ENCODE data around the gene DPEP2. TPM values are rescaled to one million over a fixed set of nuclear protein-coding genes. Genes with fewer than 3 reads are reported as not detected.
"Not testable (repeated sequence)": the region's sequence is repeated elsewhere in the genome, so short reads cannot be mapped to it uniquely, and the experiment has no call there.

Gene DPEP2
- total RNA-seq, 2 experiments from 2014 or later = 17.5 to 18.1 TPM

DNA sequence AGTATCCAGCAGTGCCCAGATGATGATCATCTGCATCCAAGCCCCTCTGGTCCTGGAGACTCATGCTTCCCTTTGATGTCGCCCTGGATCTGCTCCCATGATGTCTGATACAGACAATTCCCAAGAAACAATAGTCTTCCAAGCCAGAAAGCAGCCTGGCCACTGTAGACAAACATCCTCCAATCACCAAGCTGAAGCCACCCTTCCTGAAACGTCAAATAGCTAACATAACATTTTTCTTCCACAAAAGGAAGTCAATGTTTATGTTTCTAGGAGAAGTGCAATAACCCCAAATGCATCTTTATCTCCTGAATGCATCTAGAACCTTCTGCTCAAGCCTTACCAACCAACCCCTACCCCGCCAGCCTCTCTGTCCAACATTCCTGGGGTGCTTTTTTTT is 1.2 kb upstream of the DPEP2 start:
- ChIA-PET POLR2A (interaction anchor here (0.9 to 4.0 kb wide), 3 partner anchors 22 to 84 kb away, joined by 3 to 36 read pairs (median 15); partner anchors contain the start of genes DDX28, DUS2, NFATC3 and SLC12A4), CTCF (interaction anchor here (1.4 to 3.5 kb wide), 4 partner anchors 22 to 84 kb away, joined by 3 to 16 read pairs (median 4); partner anchors contain the start of genes DDX28, DUS2 and NFATC3)
- DNase-seq = no peak
- Mint-ChIP-seq H3K9me3 (peaks cover 9% of the 10 kb centered on the region), H3K36me3 (ENCODE audit: low read depth) (peaks cover 12% of the 10 kb centered on the region), H3K4me3 (peak overlapping the region; percentile 69), H3K4me1 (peaks cover 48% of the 10 kb centered on the region), H3K27me3 (no peaks in the 10 kb centered on the region), H3K27ac (peak overlapping the region; percentile 89)

DNA sequence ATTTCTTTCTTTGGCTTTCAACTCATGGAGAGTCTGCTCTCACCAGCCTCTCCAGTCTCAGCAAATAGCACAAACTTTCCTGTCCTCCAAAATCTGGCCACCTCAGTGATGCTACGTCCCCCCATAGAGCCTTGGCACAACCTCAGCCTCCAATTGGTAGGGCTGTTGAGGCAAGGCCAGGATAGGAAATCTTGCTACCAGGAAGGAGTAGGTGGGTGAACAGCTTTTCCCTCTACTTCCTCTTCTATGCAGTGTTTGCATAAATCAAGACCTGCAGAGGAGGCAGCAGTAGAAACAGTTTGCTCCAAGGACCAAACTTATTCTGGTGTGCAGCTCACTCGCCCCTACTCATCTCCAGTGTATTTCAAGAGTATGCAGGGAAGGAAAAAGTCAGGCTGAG is 701 bp upstream of the DPEP2 start:
- peaks cover 12% of the 10 kb centered on the region for H3K36me3 Mint-ChIP-seq (ENCODE audit: low read depth)
- H3K27me3 Mint-ChIP-seq = no peaks in the 10 kb centered on the region
- peaks cover 9% of the 10 kb centered on the region for H3K9me3 Mint-ChIP-seq
- POLR2A ChIA-PET = interaction anchor here (0.9 to 4.0 kb wide), 3 partner anchors 23 to 85 kb away, joined by 3 to 36 read pairs (median 15); partner anchors contain the start of genes DDX28, DUS2, NFATC3 and SLC12A4
- peaks cover 49% of the 10 kb centered on the region for H3K4me1 Mint-ChIP-seq
- CTCF ChIA-PET = interaction anchor here (1.4 to 3.5 kb wide), 3 partner anchors 23 to 85 kb away, joined by 4 to 16 read pairs (median 4); partner anchors contain the start of genes DDX28, DUS2 and NFATC3
- peak overlapping the region; percentile 69 for H3K4me3 Mint-ChIP-seq
- no peak for DNase-seq
- peak overlapping the region; percentile 89 for H3K27ac Mint-ChIP-seq

DNA sequence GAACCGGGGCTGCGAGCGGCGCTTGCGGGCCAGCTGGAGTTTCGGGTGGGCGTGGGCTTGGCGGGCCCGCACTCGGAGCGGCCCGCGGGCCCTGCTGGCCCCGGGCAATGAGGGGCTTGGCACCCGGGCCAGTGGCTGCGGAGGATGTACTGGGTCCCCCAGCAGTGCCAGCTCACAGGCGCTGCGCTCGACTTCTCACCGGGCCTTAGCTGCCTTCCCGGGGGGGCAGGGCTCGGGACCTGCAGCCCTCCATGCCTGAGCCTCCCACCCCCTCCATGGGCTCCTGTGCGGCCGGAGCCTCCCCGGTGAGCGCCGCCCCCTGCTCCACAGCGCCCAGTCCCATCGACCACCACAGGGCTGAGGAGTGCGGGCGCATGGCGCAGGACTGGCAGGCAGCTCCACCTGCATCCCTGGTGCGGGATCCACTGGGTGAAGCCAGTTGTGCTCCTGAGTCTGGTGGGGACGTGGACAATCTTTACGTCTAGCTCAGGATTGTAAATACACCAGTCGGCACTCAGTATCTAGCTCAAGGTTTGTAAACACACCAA is 979 bp downstream of the DPEP2 start:
- Mint-ChIP-seq H3K27ac (peak overlapping the region; percentile 89), H3K4me1 (peaks cover 58% of the 10 kb centered on the region), H3K36me3 (ENCODE audit: low read depth) (peaks cover 12% of the 10 kb centered on the region)
- DNase-seq, H3K4me3 Mint-ChIP-seq, H3K27me3 Mint-ChIP-seq, H3K9me3 Mint-ChIP-seq: not testable (repeated sequence)
- CTCF ChIA-PET = interaction anchor here (0.7 to 3.5 kb wide), 7 partner anchors 10 to 87 kb away, joined by 3 to 16 read pairs (median 4); partner anchors contain the start of genes DDX28, DUS2, LCAT and NFATC3
- POLR2A ChIA-PET = interaction anchor here (0.9 to 4.0 kb wide), 10 partner anchors 14 to 87 kb away, joined by 3 to 36 read pairs (median 6); partner anchors contain the start of genes DDX28, DUS2, NFATC3 and PSMB10

DNA sequence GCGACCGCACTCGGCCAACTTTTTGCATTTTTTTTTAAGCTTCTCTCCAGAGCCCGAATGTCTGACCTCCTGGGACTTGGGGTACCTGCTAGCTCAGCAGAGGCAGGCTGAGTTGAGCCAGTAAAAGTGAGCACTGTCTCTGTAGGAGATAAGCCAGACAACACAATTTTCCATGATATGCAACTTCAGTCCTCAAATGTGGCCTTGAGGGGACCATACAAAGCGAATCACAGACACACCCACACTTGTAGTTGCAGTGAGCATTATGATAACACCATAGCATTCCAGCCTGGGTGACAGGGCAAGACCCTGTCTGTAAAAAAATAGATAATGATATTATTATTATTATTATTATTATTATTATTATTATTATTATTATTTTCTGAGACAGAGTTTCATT is 2.6 kb downstream of the DPEP2 start:
- Mint-ChIP-seq H3K27ac (no peak overlapping the region), H3K27me3 (no peaks in the 10 kb centered on the region), H3K36me3 (ENCODE audit: low read depth) (peaks cover 12% of the 10 kb centered on the region), H3K4me3 (no peak overlapping the region), H3K9me3 (peaks cover 9% of the 10 kb centered on the region), H3K4me1 (peaks cover 66% of the 10 kb centered on the region)
- POLR2A ChIA-PET = interaction anchor here (3.3 kb wide), 1 partner anchor 25 kb away, joined by 27 read pairs; the partner anchor contains the start of genes DDX28 and DUS2
- CTCF ChIA-PET = interaction anchor here (0.6 to 4.7 kb wide), 6 partner anchors 9 to 44 kb away, joined by 3 to 36 read pairs (median 3); no protein-coding TSS in a partner anchor
- no peak for DNase-seq

DNA sequence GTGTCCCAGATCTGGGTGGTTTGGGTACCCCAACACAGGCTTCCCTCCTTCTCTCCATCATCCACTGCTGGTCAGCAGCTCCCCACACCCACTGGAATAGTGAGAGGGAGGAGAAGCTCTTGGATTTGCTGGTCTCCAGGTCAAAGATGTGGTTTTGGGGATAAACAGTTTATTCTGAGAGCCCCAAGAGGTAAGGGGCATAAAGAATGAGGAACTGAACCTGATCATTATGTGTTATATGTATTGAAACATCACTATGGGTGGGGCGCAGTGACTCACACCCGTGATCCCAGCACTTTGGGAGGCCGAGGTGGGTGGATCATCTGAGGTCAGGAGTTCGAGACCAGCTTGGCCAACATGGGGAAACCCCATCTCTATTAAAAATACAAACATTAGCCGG is 3.9 kb downstream of the DPEP2 start:
- no peaks in the 10 kb centered on the region for H3K27me3 Mint-ChIP-seq
- CTCF ChIA-PET = interaction anchor here (0.6 to 4.7 kb wide), 4 partner anchors 10 to 45 kb away, joined by 3 to 36 read pairs (median 6); no protein-coding TSS in a partner anchor
- no peak overlapping the region for H3K4me3 Mint-ChIP-seq
- H3K27ac Mint-ChIP-seq = peak overlapping the region; percentile 81
- H3K4me1 Mint-ChIP-seq = peaks cover 58% of the 10 kb centered on the region
- peak; percentile 28 for DNase-seq
- peaks cover 9% of the 10 kb centered on the region for H3K9me3 Mint-ChIP-seq
- peaks cover 12% of the 10 kb centered on the region for H3K36me3 Mint-ChIP-seq (ENCODE audit: low read depth)
- POLR2A ChIA-PET = interaction anchor here (0.8 to 3.3 kb wide), 5 partner anchors 10 to 59 kb away, joined by 3 to 27 read pairs (median 4); partner anchors contain the start of genes DDX28, DUS2 and PSMB10

DNA sequence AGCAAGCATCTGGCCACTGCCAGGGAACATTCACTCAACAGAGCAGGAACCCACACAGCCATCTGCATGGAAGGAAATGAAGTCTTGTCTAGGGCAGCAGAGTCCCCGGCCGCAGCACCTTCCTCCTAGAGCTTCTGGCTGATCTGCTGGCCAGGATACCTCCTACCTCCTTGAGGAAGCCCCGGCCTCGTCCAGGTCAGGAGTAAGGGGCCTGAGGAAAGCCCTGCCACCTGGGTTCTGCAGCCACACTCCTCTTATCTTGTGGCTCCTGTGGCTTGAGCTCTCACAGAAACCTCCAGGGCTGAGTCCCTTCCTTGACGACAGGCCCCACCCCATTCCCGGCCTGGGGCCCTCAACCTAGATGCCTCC is 5.3 kb downstream of the DPEP2 start:
- Mint-ChIP-seq H3K4me1 (peaks cover 46% of the 10 kb centered on the region), H3K27ac (peak overlapping the region; percentile 97), H3K4me3 (peak overlapping the region; percentile 71)
- not testable (repeated sequence) for H3K9me3 Mint-ChIP-seq; H3K36me3 Mint-ChIP-seq (ENCODE audit: low read depth); H3K27me3 Mint-ChIP-seq
- POLR2A ChIA-PET = interaction anchor here (1.0 to 3.3 kb wide), 6 partner anchors 9 to 69 kb away, joined by 3 to 27 read pairs (median 6); partner anchors contain the start of genes DDX28, DUS2 and PSMB10
- CTCF ChIA-PET = interaction anchor here (1.0 to 4.7 kb wide), 11 partner anchors 10 to 173 kb away, joined by 3 to 36 read pairs (median 4); partner anchors contain the start of genes DDX28 and DUS2
- DNase-seq = peak; percentile 33

DNA sequence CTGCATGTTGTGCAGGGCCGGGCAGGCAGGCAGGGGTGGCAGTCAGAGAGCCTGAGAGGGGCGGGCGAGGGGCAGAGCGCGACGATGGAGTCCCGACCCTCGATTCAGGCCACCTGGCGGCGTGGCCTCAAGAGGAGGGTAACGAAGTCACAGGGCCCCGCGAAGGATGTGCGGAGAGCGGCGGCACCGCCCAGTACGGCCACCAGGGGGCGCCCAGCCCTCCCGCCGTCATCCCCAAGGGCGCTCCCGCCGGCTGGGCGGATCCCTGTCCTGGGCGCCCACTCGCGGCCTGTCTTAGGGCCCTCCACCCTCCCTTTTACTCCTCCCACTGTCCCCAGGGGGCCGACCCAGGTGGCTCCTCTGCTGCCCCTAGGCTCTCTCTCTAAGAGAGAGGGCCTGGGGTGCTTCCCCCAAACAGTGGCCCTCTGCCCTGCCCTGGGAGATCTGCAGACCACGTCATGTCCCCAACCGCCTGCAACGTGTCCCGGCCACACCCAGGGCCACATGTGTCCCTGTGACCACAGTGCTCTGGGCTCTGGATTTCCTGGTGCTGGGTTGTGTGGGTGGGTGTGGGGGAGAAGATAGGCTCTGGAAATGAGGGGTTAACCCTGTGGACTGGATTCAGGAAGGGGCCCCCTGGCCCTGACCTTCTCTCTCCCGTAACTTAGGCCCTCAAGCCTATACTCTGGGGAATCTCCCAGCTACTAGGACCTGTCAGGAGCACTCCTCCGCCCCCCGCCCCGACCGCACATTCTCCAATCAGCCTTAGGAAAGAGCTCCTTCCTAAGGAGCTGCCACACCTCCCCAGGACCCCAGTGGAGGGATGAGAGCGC is 5.9 kb downstream of the DPEP2 start:
- peaks cover 3% of the 10 kb centered on the region for H3K36me3 Mint-ChIP-seq (ENCODE audit: low read depth)
- H3K4me3 Mint-ChIP-seq = peak overlapping the region; percentile 71
- peaks cover 41% of the 10 kb centered on the region for H3K4me1 Mint-ChIP-seq
- peak; percentile 85 for DNase-seq
- peaks cover 3% of the 10 kb centered on the region for H3K9me3 Mint-ChIP-seq
- CTCF ChIA-PET = interaction anchor here (1.0 to 4.7 kb wide), 11 partner anchors 9 to 174 kb away, joined by 3 to 36 read pairs (median 4); partner anchors contain the start of genes DDX28 and DUS2
- no peaks in the 10 kb centered on the region for H3K27me3 Mint-ChIP-seq
- peak overlapping the region; percentile 97 for H3K27ac Mint-ChIP-seq
- POLR2A ChIA-PET = interaction anchor here (1.0 to 3.3 kb wide), 6 partner anchors 9 to 70 kb away, joined by 3 to 27 read pairs (median 6); partner anchors contain the start of genes DDX28, DUS2 and PSMB10

DNA sequence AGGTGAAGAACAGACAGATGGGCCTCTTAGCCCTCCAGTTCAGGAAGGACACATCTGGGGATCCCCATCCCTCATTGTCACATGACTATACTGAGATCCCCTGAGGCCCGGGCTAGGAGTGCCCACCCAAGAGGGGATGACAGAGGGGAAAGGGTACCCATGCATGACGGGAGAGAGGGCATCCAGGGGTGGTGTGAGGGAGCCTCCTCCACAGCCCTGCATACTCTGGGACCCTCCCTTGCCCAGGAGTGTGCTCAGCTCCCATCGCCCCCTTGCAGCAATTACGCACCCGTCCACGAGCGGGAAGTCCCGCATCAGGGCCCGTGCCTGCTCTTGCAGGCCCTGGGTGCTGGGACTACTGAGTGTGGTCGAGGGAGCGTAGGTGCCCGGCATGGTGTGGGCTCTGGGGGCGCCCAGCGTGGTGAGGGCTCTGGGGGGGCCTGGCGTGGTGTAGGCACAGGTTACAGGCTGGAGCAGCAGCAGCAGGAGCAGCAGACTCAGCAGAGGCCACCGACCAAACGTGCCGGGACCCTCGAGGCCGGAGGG is 6.5 kb downstream of the DPEP2 start:
- H3K4me3 Mint-ChIP-seq = no peak overlapping the region
- no peak for DNase-seq
- H3K36me3 Mint-ChIP-seq (ENCODE audit: low read depth) = peaks cover 3% of the 10 kb centered on the region
- no peak overlapping the region for H3K27ac Mint-ChIP-seq
- no peaks in the 10 kb centered on the region for H3K27me3 Mint-ChIP-seq
- peaks cover 44% of the 10 kb centered on the region for H3K4me1 Mint-ChIP-seq
- ChIA-PET CTCF (interaction anchor here (1.3 to 4.7 kb wide), 3 partner anchors 10 to 77 kb away, joined by 3 to 36 read pairs (median 5); no protein-coding TSS in a partner anchor), POLR2A (interaction anchor here (1.2 to 1.4 kb wide), 2 partner anchors 10 to 12 kb away, joined by 4 to 5 read pairs; no protein-coding TSS in a partner anchor)
- H3K9me3 Mint-ChIP-seq = peaks cover 3% of the 10 kb centered on the region

DNA sequence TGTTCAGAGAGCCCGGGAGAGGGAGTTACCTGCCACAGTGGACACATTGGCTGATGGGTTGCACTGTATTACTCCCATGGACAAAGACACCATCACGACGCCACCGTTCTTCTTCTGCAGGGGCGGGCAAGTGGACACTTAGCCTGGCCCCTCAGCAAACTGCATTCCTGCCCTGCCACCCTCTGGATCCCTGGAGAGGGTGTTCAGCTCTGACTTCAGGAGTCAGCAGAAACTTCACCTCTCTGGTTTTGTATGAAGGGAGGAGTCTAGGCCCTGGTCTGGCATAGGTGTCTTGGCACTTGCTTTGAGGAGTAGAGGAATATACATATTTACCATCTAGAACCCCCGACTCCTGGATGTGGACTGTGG is 9.3 kb downstream of the DPEP2 start:
- Mint-ChIP-seq H3K9me3 (no peaks in the 10 kb centered on the region), H3K4me1 (peaks cover 29% of the 10 kb centered on the region), H3K27ac (no peak overlapping the region), H3K27me3 (no peaks in the 10 kb centered on the region), H3K4me3 (no peak overlapping the region), H3K36me3 (ENCODE audit: low read depth) (no peaks in the 10 kb centered on the region)
- CTCF ChIA-PET = interaction anchor here (1.1 kb wide), 1 partner anchor 17 kb away, joined by 3 read pairs; no protein-coding TSS in a partner anchor
- POLR2A ChIA-PET = interaction anchor here (1.5 to 1.9 kb wide), 2 partner anchors 16 to 33 kb away, joined by 3 to 8 read pairs; partner anchors contain the start of genes DDX28 and DUS2
- no peak for DNase-seq

DNA sequence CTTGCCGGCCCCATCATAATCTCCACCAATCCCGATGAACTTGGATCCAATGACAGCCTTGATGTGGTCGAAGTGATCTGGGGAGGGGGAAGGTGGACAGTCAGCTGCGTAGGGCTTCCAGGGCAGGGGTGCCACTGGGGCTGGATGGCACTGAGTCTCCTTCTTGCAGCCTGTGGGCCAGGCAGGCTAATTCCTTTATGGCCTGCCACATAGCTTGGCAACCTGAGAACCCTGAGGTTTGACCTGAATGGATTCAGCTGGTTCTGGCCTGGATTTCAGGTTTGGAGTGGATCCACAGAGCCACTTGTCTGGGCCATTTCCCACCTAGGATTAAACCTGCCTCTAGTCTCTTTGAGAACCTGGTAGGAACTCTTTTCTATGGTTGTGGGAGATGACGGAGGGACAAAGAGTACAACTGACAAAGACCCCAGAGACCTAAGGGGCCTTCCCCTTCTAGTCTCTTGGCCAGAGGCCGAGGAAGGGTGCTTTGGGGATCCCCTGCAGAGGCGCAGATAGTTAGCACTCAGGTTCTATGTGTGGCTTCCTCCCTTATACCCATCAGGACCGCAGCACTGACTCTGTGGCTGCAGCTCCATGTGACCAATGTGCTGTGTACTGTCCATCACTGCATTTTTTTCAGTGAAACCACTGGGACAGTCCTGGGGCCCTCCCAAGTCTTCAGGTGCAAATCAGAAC is 9.8 kb downstream of the DPEP2 start:
- Mint-ChIP-seq H3K27ac (no peak overlapping the region), H3K4me3 (no peak overlapping the region), H3K27me3 (no peaks in the 10 kb centered on the region), H3K9me3 (no peaks in the 10 kb centered on the region), H3K4me1 (peaks cover 31% of the 10 kb centered on the region), H3K36me3 (ENCODE audit: low read depth) (no peaks in the 10 kb centered on the region)
- no peak for DNase-seq
- POLR2A ChIA-PET = interaction anchor here (1.9 kb wide), 1 partner anchor 33 kb away, joined by 8 read pairs; the partner anchor contains the start of genes DDX28 and DUS2
- CTCF ChIA-PET = interaction anchor here (1.3 kb wide), 1 partner anchor 9 kb away, joined by 4 read pairs; the partner anchor contains the start of gene DPEP2

DNA sequence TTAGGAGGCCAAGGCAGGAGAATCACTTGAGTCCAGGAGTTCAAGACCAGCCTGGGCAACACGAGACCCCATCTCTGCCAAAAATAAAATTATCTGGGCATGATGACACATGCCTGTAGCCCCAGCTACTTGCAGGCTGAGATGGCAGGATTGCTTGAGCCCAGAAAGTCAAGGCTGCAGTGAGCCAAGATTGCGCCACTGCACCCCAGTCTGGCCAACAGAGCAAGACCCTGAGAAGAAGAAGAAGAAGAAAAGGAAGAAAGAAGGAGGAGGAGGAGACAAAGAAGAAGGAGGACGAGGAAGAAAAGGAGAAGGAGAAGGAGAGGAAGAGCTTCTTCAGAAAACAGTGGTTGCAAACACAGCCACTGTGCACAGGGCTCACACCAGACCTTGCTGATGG is 10.6 kb downstream of the DPEP2 start:
- ChIA-PET CTCF (interaction anchor here (1.1 to 1.3 kb wide), 2 partner anchors 10 to 54 kb away, joined by 3 to 4 read pairs; partner anchors contain the start of gene DPEP2), POLR2A (interaction anchor here (0.8 to 1.9 kb wide), 2 partner anchors 11 to 34 kb away, joined by 3 to 8 read pairs; partner anchors contain the start of genes DDX28, DPEP2 and DUS2)
- DNase-seq = no peak
- H3K4me3 Mint-ChIP-seq = no peak overlapping the region
- peaks cover 34% of the 10 kb centered on the region for H3K4me1 Mint-ChIP-seq
- no peaks in the 10 kb centered on the region for H3K27me3 Mint-ChIP-seq
- no peaks in the 10 kb centered on the region for H3K36me3 Mint-ChIP-seq (ENCODE audit: low read depth)
- H3K9me3 Mint-ChIP-seq = no peaks in the 10 kb centered on the region
- H3K27ac Mint-ChIP-seq = no peak overlapping the region

All from activated CD4-positive, alpha-beta memory T cell treated with anti-CD3 and anti-CD28 coated beads, Interleukin-2, amount 10 ng/mL, durations not matched to agents 7 days and 5 days (primary cell).